RWPE2 (cell line): Measurements from ENCODE around the gene IGFBP1.

Source experiments
- ATAC-seq: fragments of 200-7000 bp; cut with Tn5 transposase; 3 replicates; pipeline ENCODE4 v1.9.1; 2021; ENCODE audit warnings: low read depth
- DNase-seq: peaks from one replicate; pipeline ENCODE4 v3.0.0-alpha.2; 2020; ENCODE audit warnings: low spot score
- H3K27ac ChIP-seq: fragments of 450-650 bp; 2 replicates; pipeline ENCODE4 v1.5.1; 2017; ENCODE audit warnings: mild to moderate bottlenecking; ENCODE audit not compliant: poor library complexity, severe bottlenecking
- H3K27me3 ChIP-seq: fragments of 250-450 bp; sonication (Bioruptor Pico); 2 replicates; pipeline ENCODE4 v1.5.1; 2021; ENCODE audit warnings: mild to moderate bottlenecking, moderate library complexity; ENCODE audit not compliant: insufficient read depth, poor library complexity, severe bottlenecking
- H3K36me3 ChIP-seq: fragments of 250-450 bp; sonication (Bioruptor Pico); 2 replicates; pipeline ENCODE4 v1.5.1; 2020; ENCODE audit warnings: low read depth, mild to moderate bottlenecking, moderate library complexity
- H3K4me1 ChIP-seq: fragments of 250-450 bp; sonication (Bioruptor Pico); 2 replicates; pipeline ENCODE4 v1.5.1; 2021; ENCODE audit warnings: mild to moderate bottlenecking, moderate library complexity; ENCODE audit not compliant: insufficient read depth, poor library complexity, severe bottlenecking
- H3K4me3 ChIP-seq: fragments of 250-450 bp; sonication (Bioruptor Pico); 2 replicates; pipeline ENCODE4 v1.5.1; 2021; ENCODE audit warnings: mild to moderate bottlenecking, moderate library complexity; ENCODE audit not compliant: severe bottlenecking
- H3K9me3 ChIP-seq: fragments of 250-450 bp; sonication (Bioruptor Pico); 2 replicates; pipeline ENCODE4 v1.5.1; 2021; ENCODE audit warnings: mild to moderate bottlenecking, moderate library complexity; ENCODE audit not compliant: severe bottlenecking
- CTCF ChIP-seq: fragments of 450-650 bp; IDR thresholded peaks from one replicate; pipeline ENCODE4 v1.5.1; 2017; ENCODE audit warnings: mild to moderate bottlenecking, moderate library complexity; ENCODE audit not compliant: poor library complexity, severe bottlenecking

Gene IGFBP1

GRCh38 chr7:45910855-45911254 lies 22.6 kb downstream of the IGFBP1 start:
- no peak for TF ChIP-seq CTCF
- no peak for ATAC-seq
- H3K27me3 ChIP-seq, result peaks cover 4% of the 10 kb centered on the region
- no peaks in the 10 kb centered on the region for H3K9me3 ChIP-seq
- H3K36me3 ChIP-seq, result no peaks in the 10 kb centered on the region
- H3K4me3 ChIP-seq, result no peak overlapping the region
- DNase-seq, result no peak
- H3K27ac ChIP-seq, result no peak overlapping the region
- H3K4me1 ChIP-seq, result no peaks in the 10 kb centered on the region

GRCh38 chr7:45911311-45911710 lies 23.0 kb downstream of the IGFBP1 start:
- Histone ChIP-seq H3K4me3 (no peak overlapping the region), H3K36me3 (no peaks in the 10 kb centered on the region), H3K4me1 (no peaks in the 10 kb centered on the region), H3K27me3 (peaks cover 4% of the 10 kb centered on the region), H3K27ac (no peak overlapping the region), H3K9me3 (no peaks in the 10 kb centered on the region)
- DNase-seq, result no peak
- no peak for ATAC-seq
- no peak for TF ChIP-seq CTCF

GRCh38 chr7:45912972-45913371 lies 24.7 kb downstream of the IGFBP1 start:
- TF ChIP-seq CTCF, result no peak
- no peak overlapping the region for H3K27ac ChIP-seq
- peaks cover 7% of the 10 kb centered on the region for H3K27me3 ChIP-seq
- no peak overlapping the region for H3K4me3 ChIP-seq
- DNase-seq, result no peak
- no peaks in the 10 kb centered on the region for H3K9me3 ChIP-seq
- no peak for ATAC-seq
- no peaks in the 10 kb centered on the region for H3K4me1 ChIP-seq
- H3K36me3 ChIP-seq, result no peaks in the 10 kb centered on the region

GRCh38 chr7:45914911-45915310 lies 26.6 kb downstream of the IGFBP1 start:
- no peaks in the 10 kb centered on the region for H3K36me3 ChIP-seq
- TF ChIP-seq CTCF, result no peak
- ATAC-seq, result no peak

GRCh38 chr7:45915606-45916005 lies 27.3 kb downstream of the IGFBP1 start:
- Histone ChIP-seq H3K4me3 (no peak overlapping the region), H3K4me1 (peaks cover 7% of the 10 kb centered on the region), H3K27me3 (peaks cover 30% of the 10 kb centered on the region), H3K9me3 (no peaks in the 10 kb centered on the region), H3K36me3 (no peaks in the 10 kb centered on the region), H3K27ac (no peak overlapping the region)
- TF ChIP-seq CTCF, result no peak
- DNase-seq (no peak), ATAC-seq (no peak)

More at GRCh38 chr7:45914911-45915310, 26.6 kb downstream of the IGFBP1 start:
- no peak for DNase-seq
- Histone ChIP-seq H3K27ac (no peak overlapping the region), H3K9me3 (no peaks in the 10 kb centered on the region), H3K27me3 (peaks cover 23% of the 10 kb centered on the region), H3K4me1 (peaks cover 4% of the 10 kb centered on the region), H3K4me3 (no peak overlapping the region)
